H1 (cell line): ENCODE results near the gene PODN. TPM values are rescaled to one million over a fixed set of nuclear protein-coding genes. Genes with fewer than 3 reads are reported as not detected.

Experiments
- ASH2L ChIP-seq: fragments of 200-600, 300-600 bp; sonication (generic); IDR thresholded peaks from one replicate; pipeline ENCODE4 v1.7.1; 2017; ENCODE audit warnings: low read length
- CBX8 ChIP-seq: fragments of 300-800, 300-1000 bp; sonication (generic); IDR thresholded peaks from 2 replicates; pipeline ENCODE4 v1.7.1; 2016; ENCODE audit warnings: low read depth, low read length, borderline replicate concordance
- CHD1 ChIP-seq: IDR thresholded peaks from 2 replicates; pipeline ENCODE4 v1.6.1; 2012; ENCODE audit warnings: low read depth, low read length, improper control_type of control experiment
- CHD7 ChIP-seq: fragments of 300-600 bp; sonication (generic); IDR thresholded peaks from 2 replicates; pipeline ENCODE4 v1.7.1; 2012; ENCODE audit warnings: low read length, moderate library complexity, mild to moderate bottlenecking, inconsistent platforms; ENCODE audit not compliant: insufficient replicate concordance
- EZH2 ChIP-seq: fragments of 200-600 bp; sonication (generic); IDR thresholded peaks from 2 replicates; pipeline ENCODE4 v1.7.1; 2012; ENCODE audit warnings: low read depth, mild to moderate bottlenecking, moderate library complexity, low read length, inconsistent platforms; ENCODE audit not compliant: severe bottlenecking
- HDAC6 ChIP-seq: IDR thresholded peaks from one replicate; pipeline ENCODE4 v1.7.1; 2012; ENCODE audit warnings: low read depth, mild to moderate bottlenecking, inconsistent platforms, low read length, moderate library complexity
- JUND ChIP-seq: IDR thresholded peaks from 2 replicates; pipeline ENCODE4 v1.6.1; 2011; ENCODE audit warnings: mild to moderate bottlenecking, improper control_type of control experiment, low read length
- NRF1 ChIP-seq: IDR thresholded peaks from 2 replicates; pipeline ENCODE4 v1.6.1; 2011; ENCODE audit warnings: mild to moderate bottlenecking, low read depth, low read length, improper control_type of control experiment
- SUZ12 ChIP-seq: fragments of 200-600 bp; sonication (generic); IDR thresholded peaks from 2 replicates; pipeline ENCODE4 v1.6.1; 2012; ENCODE audit warnings: mild to moderate bottlenecking, inconsistent platforms, low read length, moderate library complexity, mixed read lengths
- polyA plus RNA-seq, 7 experiments: library from polyadenylated mRNA; depleted of rRNA in 3 of 7; stranded (reverse) in 5 of 7; unstranded in 2 of 7; fragments of >200 nt in 5 of 7; fragments of 200-250 nt in 2 of 7; gene quantifications; 1 replicate in 5 of 7; 2 replicates in 1 of 7; 4 replicates in 1 of 7; pipeline versions ENCODE4 v1.2.1 to v1.2.3, GENCODE V29; 2011 to 2013; ENCODE audit warnings: missing spikeins in 2 of 7, mixed read lengths in 2 of 7
- total RNA-seq: library from RNA; stranded (reverse); fragmentation: NEBNext Ultra II Directional; extraction: Animal tissue kit (Norgen Biotek cat#: 25700); gene quantifications from 2 replicates; pipeline ENCODE4 v1.2.1, GENCODE V29; 2021

The PODN gene
- total and polyA plus RNA-seq, 2 of the 8 experiments (the other 6 are each of a cell fraction or from before 2014, with no cell fraction given): 0.11 to 0.17 TPM

GRCh38 chr1:53130878-53131589 is 69.0 kb downstream of the PODN start (continued):
- TF ChIP-seq CHD7: no peak
- no peak for TF ChIP-seq CBX8
- no peak for TF ChIP-seq NRF1
- TF ChIP-seq SUZ12: no peak
- no peak for TF ChIP-seq EZH2
- no peak for TF ChIP-seq CHD1
- no peak for TF ChIP-seq ASH2L
- TF ChIP-seq HDAC6: no peak
- TF ChIP-seq JUND: no peak
